HEK293 (cell line): ENCODE results near the gene BLOC1S6.
A peak's percentile ranks its signal among the peaks of the same experiment; 100 is the strongest.

ENCODE experiments used
- CTCF ChIA-PET: fragments of 350-600 bp; formaldehyde crosslinking; extraction: SDS; loops from one replicate; lab custom pipeline; 2021; ENCODE audit warnings: antibody characterized with exemption; lab: Yijun Ruan, JAX
- POLR2A ChIA-PET: fragments of 300-600 bp; formaldehyde crosslinking; extraction: SDS; loops from one replicate; lab custom pipeline; 2020; ENCODE audit warnings: antibody characterized with exemption, inconsistent platforms; lab: Yijun Ruan, JAX
- H3K27ac ChIP-seq: fragments of 200-500 bp; sonication (Bioruptor generic); 2 replicates; pipeline ENCODE4 v1.5.1; 2014; ENCODE audit warnings: low read depth, low read length, control low read depth, inconsistent platforms; ENCODE audit errors: extremely low read depth
- H3K36me3 ChIP-seq, 2 experiments: fragments of 200-500 bp in 1 of 2; sonication (Bioruptor generic) in 1 of 2; 1 replicate in 1 of 2; 2 replicates in 1 of 2; pipeline ENCODE4 v1.5.1; 2014 to 2017; ENCODE audit warnings: inconsistent platforms in 2 of 2, low read length in 2 of 2; ENCODE audit not compliant: control insufficient read depth in 2 of 2, insufficient read depth in 1 of 2
- H3K4me1 ChIP-seq: fragments of 200-500 bp; sonication (Bioruptor generic); 2 replicates; pipeline ENCODE4 v1.5.1; 2014; ENCODE audit warnings: mild to moderate bottlenecking, low read length, inconsistent platforms; ENCODE audit not compliant: control insufficient read depth, insufficient read depth
- H3K4me3 ChIP-seq: 2 replicates; pipeline ENCODE4 v1.5.1; 2011; ENCODE audit warnings: low read depth, mild to moderate bottlenecking, control low read depth, low read length, moderate library complexity
- H3K9me3 ChIP-seq: fragments of 200-500 bp; sonication (Bioruptor generic); 2 replicates; pipeline ENCODE4 v1.5.1; 2014; ENCODE audit warnings: low read depth, low read length, inconsistent platforms; ENCODE audit not compliant: control insufficient read depth, insufficient read depth
- GLI4 ChIP-seq: fragments of 450-650 bp; formaldehyde crosslinking; IDR thresholded peaks from 2 replicates; pipeline ENCODE4 v1.5.1; 2016; ENCODE audit warnings: missing biosample characterization, missing genetic modification characterization
- HOXA7 ChIP-seq: sonication (generic); formaldehyde crosslinking; IDR thresholded peaks from 2 replicates; pipeline ENCODE4 v1.8.1; 2022; ENCODE audit warnings: missing genetic modification reagents, borderline replicate concordance
- IKZF3 ChIP-seq: fragments of 450-650 bp; IDR thresholded peaks from 2 replicates; pipeline ENCODE4 v1.5.0; 2018; ENCODE audit warnings: missing biosample characterization, mild to moderate bottlenecking, missing genetic modification characterization, moderate library complexity
- KLF16 ChIP-seq: fragments of 450-650 bp; formaldehyde crosslinking; IDR thresholded peaks from 2 replicates; pipeline ENCODE4 v1.5.1; 2017; ENCODE audit warnings: missing biosample characterization, missing genetic modification characterization
- MYNN ChIP-seq: fragments of 450-650 bp; formaldehyde crosslinking; IDR thresholded peaks from 2 replicates; pipeline ENCODE4 v1.5.1; 2016; ENCODE audit warnings: missing biosample characterization, missing genetic modification characterization, borderline replicate concordance
- PRDM6 ChIP-seq: fragments of 450-650 bp; formaldehyde crosslinking; IDR thresholded peaks from 2 replicates; pipeline ENCODE4 v1.5.1; 2017; ENCODE audit warnings: missing biosample characterization, missing genetic modification characterization
- SCRT1 ChIP-seq: fragments of 450-650 bp; formaldehyde crosslinking; IDR thresholded peaks from 2 replicates; pipeline ENCODE4 v1.5.1; 2016; ENCODE audit warnings: missing biosample characterization, missing genetic modification characterization, borderline replicate concordance
- SCRT2 ChIP-seq: fragments of 450-650 bp; formaldehyde crosslinking; IDR thresholded peaks from 2 replicates; pipeline ENCODE4 v1.5.1; 2016; ENCODE audit warnings: missing biosample characterization, missing genetic modification characterization
- ZBTB1 ChIP-seq: fragments of 450-650 bp; formaldehyde crosslinking; IDR thresholded peaks from 2 replicates; pipeline ENCODE4 v1.5.1; 2016; ENCODE audit warnings: missing biosample characterization, missing genetic modification characterization
- ZBTB17 ChIP-seq: fragments of 450-650 bp; formaldehyde crosslinking; IDR thresholded peaks from 2 replicates; pipeline ENCODE4 v1.5.1; 2016; ENCODE audit warnings: missing biosample characterization, missing genetic modification characterization
- ZNF140 ChIP-seq: fragments of 450-650 bp; formaldehyde crosslinking; IDR thresholded peaks from 2 replicates; pipeline ENCODE4 v1.5.1; 2016; ENCODE audit warnings: missing biosample characterization, missing genetic modification characterization
- ZNF214 ChIP-seq: fragments of 450-650 bp; formaldehyde crosslinking; IDR thresholded peaks from 2 replicates; pipeline ENCODE4 v1.5.1; 2017; ENCODE audit warnings: missing biosample characterization, mild to moderate bottlenecking, missing genetic modification characterization, borderline replicate concordance
- ZNF221 ChIP-seq: fragments of 450-650 bp; formaldehyde crosslinking; IDR thresholded peaks from 2 replicates; pipeline ENCODE4 v1.5.1; 2017; ENCODE audit warnings: missing biosample characterization, missing genetic modification characterization, borderline replicate concordance
- ZNF311 ChIP-seq: fragments of 450-650 bp; formaldehyde crosslinking; IDR thresholded peaks from 2 replicates; pipeline ENCODE4 v1.5.1; 2017; ENCODE audit warnings: missing biosample characterization, missing genetic modification characterization, borderline replicate concordance
- ZNF341 ChIP-seq: fragments of 450-650 bp; formaldehyde crosslinking; IDR thresholded peaks from 2 replicates; pipeline ENCODE4; 2016; ENCODE audit warnings: low read depth, missing biosample characterization, missing genetic modification characterization
- ZNF354C ChIP-seq: fragments of 450-650 bp; formaldehyde crosslinking; IDR thresholded peaks from 2 replicates; pipeline ENCODE4 v1.5.1; 2016; ENCODE audit warnings: missing biosample characterization, missing genetic modification characterization, low read depth, borderline replicate concordance
- ZNF37A ChIP-seq: fragments of 450-650 bp; IDR thresholded peaks from 2 replicates; pipeline ENCODE4 v1.5.1; 2018; ENCODE audit warnings: missing biosample characterization, missing genetic modification characterization
- ZNF426 ChIP-seq: fragments of 450-650 bp; formaldehyde crosslinking; IDR thresholded peaks from 2 replicates; pipeline ENCODE4 v1.5.1; 2017; ENCODE audit warnings: missing biosample characterization, missing genetic modification characterization, mild to moderate bottlenecking, inconsistent platforms, moderate library complexity
- ZNF501 ChIP-seq: fragments of 450-650 bp; formaldehyde crosslinking; IDR thresholded peaks from 2 replicates; pipeline ENCODE4 v1.5.1; 2016; ENCODE audit warnings: missing biosample characterization, missing genetic modification characterization
- ZNF518A ChIP-seq: fragments of 450-650 bp; formaldehyde crosslinking; conservative IDR thresholded peaks from 2 replicates; pipeline ENCODE4 v1.5.1; 2016; ENCODE audit warnings: low read depth, missing biosample characterization, missing genetic modification characterization
- ZNF560 ChIP-seq: fragments of 450-650 bp; formaldehyde crosslinking; IDR thresholded peaks from 2 replicates; pipeline ENCODE4 v1.5.1; 2017; ENCODE audit warnings: missing biosample characterization, missing genetic modification characterization, borderline replicate concordance
- ZNF585B ChIP-seq: fragments of 450-650 bp; formaldehyde crosslinking; IDR thresholded peaks from 2 replicates; pipeline ENCODE4 v1.5.1; 2016; ENCODE audit warnings: missing biosample characterization, missing genetic modification characterization
- ZNF600 ChIP-seq: fragments of 450-650 bp; formaldehyde crosslinking; IDR thresholded peaks from 2 replicates; pipeline ENCODE4 v1.5.1; 2016; ENCODE audit warnings: missing biosample characterization, missing genetic modification characterization
- ZNF623 ChIP-seq: fragments of 450-650 bp; formaldehyde crosslinking; IDR thresholded peaks from 2 replicates; pipeline ENCODE4 v1.5.1; 2016; ENCODE audit warnings: missing biosample characterization, missing genetic modification characterization
- ZNF645 ChIP-seq: fragments of 450-650 bp; formaldehyde crosslinking; IDR thresholded peaks from 2 replicates; pipeline ENCODE4; 2016; ENCODE audit warnings: missing biosample characterization, missing genetic modification characterization
- ZNF707 ChIP-seq: fragments of 450-650 bp; formaldehyde crosslinking; IDR thresholded peaks from 2 replicates; pipeline ENCODE4 v1.5.1; 2016; ENCODE audit warnings: missing biosample characterization, missing genetic modification characterization
- ZSCAN16 ChIP-seq: fragments of 450-650 bp; formaldehyde crosslinking; IDR thresholded peaks from 2 replicates; pipeline ENCODE4 v1.5.1; 2016; ENCODE audit warnings: missing biosample characterization, missing genetic modification characterization
- ZSCAN23 ChIP-seq: fragments of 450-650 bp; formaldehyde crosslinking; IDR thresholded peaks from 2 replicates; pipeline ENCODE4 v1.5.1; 2016; ENCODE audit warnings: missing biosample characterization, missing genetic modification characterization

BLOC1S6 gene

GRCh38 chr15:45631776-45632175 is 44.6 kb downstream of the BLOC1S6 start:
- CTCF ChIA-PET, result no interaction called here
- Histone ChIP-seq H3K36me3 (no peaks in the 10 kb centered on the region), H3K9me3 (no peaks in the 10 kb centered on the region), H3K4me1 (no peaks in the 10 kb centered on the region; the same call in 1 of the 2 replicates), H3K27ac (no peak overlapping the region), H3K4me3 (no peak overlapping the region)
- TF ChIP-seq SCRT1 (tag by site-specific recombination) (no peak), MYNN (no peak), ZBTB17 (tag by site-specific recombination) (peak; percentile 36; the same call in 1 of the 2 replicates)
- POLR2A ChIA-PET, result no interaction called here

GRCh38 chr15:45634432-45635190 is 47.4 kb downstream of the BLOC1S6 start, which contains the start of gene SQOR:
Gene SQOR, plus strand, starts transcription at chr15:45635029. Its CDS starts 23,895 bp downstream, at chr15:45658924.
- ChIA-PET CTCF (interaction anchor here (0.5 to 2.2 kb wide), 7 partner anchors 10 to 184 kb away, joined by 3 to 5 read pairs (median 3); no protein-coding TSS in a partner anchor), POLR2A (no interaction called here)
- H3K4me3 ChIP-seq, result peak within 1 kb of the TSS; percentile 40
- H3K27ac ChIP-seq, result peak within 1 kb of the TSS; percentile 43; the same call in 1 of the 2 replicates
- no peaks in the 10 kb centered on the region for H3K9me3 ChIP-seq
- H3K4me1 ChIP-seq, result no peaks in the 10 kb centered on the region; the same call in 1 of the 2 replicates
- no peaks in the 10 kb centered on the region for H3K36me3 ChIP-seq
- TF ChIP-seq ZNF518A (no peak), ZSCAN23 (tag by site-specific recombination) (no peak), ZNF214 (tag by site-specific recombination) (no peak), ZNF600 (tag by site-specific recombination) (no peak), ZNF140 (tag by site-specific recombination) (no peak), KLF16 (tag by site-specific recombination) (0 out of 2 replicates have a peak, but pooled peaks have one; percentile 28), ZNF560 (tag by site-specific recombination) (no peak), ZNF311 (tag by site-specific recombination) (no peak), SCRT2 (tag by site-specific recombination) (no peak), ZNF623 (tag by site-specific recombination) (no peak), ZNF221 (tag by site-specific recombination) (no peak), ZNF426 (tag by site-specific recombination) (no peak), ZSCAN16 (no peak), ZNF585B (tag by site-specific recombination) (peak; percentile 28), ZNF341 (tag by site-specific recombination) (peak; percentile 90), ZNF645 (no peak), ZNF501 (tag by site-specific recombination) (no peak; the same call in 1 of the 2 replicates), ZNF707 (tag by site-specific recombination) (no peak), ZNF37A (tag by site-specific recombination) (no peak), HOXA7 (CRISPR knock-in tag) (no peak), IKZF3 (peak; percentile 50; the same call in 1 of the 2 replicates), ZNF354C (tag by site-specific recombination) (no peak), GLI4 (tag by site-specific recombination) (no peak), ZBTB1 (tag by site-specific recombination) (no peak), PRDM6 (tag by site-specific recombination) (no peak)
